ENCODE data around the gene PPIL3. TPM values are rescaled to one million over a fixed set of nuclear protein-coding genes. Genes with fewer than 3 reads are reported as not detected.

PPIL3 gene
- polyA plus RNA-seq, 1 experiment, result 40.8 TPM

- POLR2A ChIA-PET, result interaction anchor here (0.5 to 1.8 kb wide), 17 partner anchors 9 to 159 kb away, joined by 3 to 22 read pairs (median 4); partner anchors contain the start of genes BZW1, NIF3L1, ORC2 and PPIL3
- peak; percentile 81 for DNase-seq (ENCODE audit: low read depth, low spot score)
- H3K27ac ChIP-seq (ENCODE audit: low read depth, low read length), result peak within 1 kb of the TSS; percentile 98
- H3K9me3 ChIP-seq (ENCODE audit: control insufficient read depth, insufficient read depth, low read length), result no peaks in the 10 kb centered on the region
- CTCF ChIA-PET, result interaction anchor here (0.6 to 2.1 kb wide), 5 partner anchors 9 to 288 kb away, joined by 3 to 6 read pairs (median 4); no protein-coding TSS in a partner anchor
- H3K27me3 ChIP-seq (ENCODE audit: control insufficient read depth, insufficient read depth, low read length), result no peaks in the 10 kb centered on the region
- TF ChIP-seq, protein P1, sequence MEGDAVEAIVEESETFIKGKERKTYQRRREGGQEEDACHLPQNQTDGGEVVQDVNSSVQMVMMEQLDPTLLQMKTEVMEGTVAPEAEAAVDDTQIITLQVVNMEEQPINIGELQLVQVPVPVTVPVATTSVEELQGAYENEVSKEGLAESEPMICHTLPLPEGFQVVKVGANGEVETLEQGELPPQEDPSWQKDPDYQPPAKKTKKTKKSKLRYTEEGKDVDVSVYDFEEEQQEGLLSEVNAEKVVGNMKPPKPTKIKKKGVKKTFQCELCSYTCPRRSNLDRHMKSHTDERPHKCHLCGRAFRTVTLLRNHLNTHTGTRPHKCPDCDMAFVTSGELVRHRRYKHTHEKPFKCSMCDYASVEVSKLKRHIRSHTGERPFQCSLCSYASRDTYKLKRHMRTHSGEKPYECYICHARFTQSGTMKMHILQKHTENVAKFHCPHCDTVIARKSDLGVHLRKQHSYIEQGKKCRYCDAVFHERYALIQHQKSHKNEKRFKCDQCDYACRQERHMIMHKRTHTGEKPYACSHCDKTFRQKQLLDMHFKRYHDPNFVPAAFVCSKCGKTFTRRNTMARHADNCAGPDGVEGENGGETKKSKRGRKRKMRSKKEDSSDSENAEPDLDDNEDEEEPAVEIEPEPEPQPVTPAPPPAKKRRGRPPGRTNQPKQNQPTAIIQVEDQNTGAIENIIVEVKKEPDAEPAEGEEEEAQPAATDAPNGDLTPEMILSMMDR (IDR thresholded peaks at IDR 0.05; ENCODE audit: low read depth, low read length), result no peak
- H3K4me3 ChIP-seq (ENCODE audit: low read depth, low read length), result peak within 1 kb of the TSS; percentile 76
These were observed 24.5 kb downstream of the PPIL3 start, which contains the start of gene CLK1 for GRCh38 chr2:200864176-200865034. CLK1 (minus strand) TSS chr2:200864658; CDS start chr2:200861862, 2,796 bp downstream.

- Histone ChIP-seq H3K4me3 (ENCODE audit: low read depth, low read length) (peak overlapping the region; percentile 76), H3K27me3 (ENCODE audit: control insufficient read depth, insufficient read depth, low read length) (no peaks in the 10 kb centered on the region), H3K27ac (ENCODE audit: low read depth, low read length) (peak overlapping the region; percentile 98), H3K9me3 (ENCODE audit: control insufficient read depth, insufficient read depth, low read length) (no peaks in the 10 kb centered on the region)
- TF ChIP-seq, protein P1 (IDR thresholded peaks at IDR 0.05; ENCODE audit: low read depth, low read length), result no peak
- ChIA-PET POLR2A (interaction anchor here (0.5 to 1.8 kb wide), 15 partner anchors 9 to 158 kb away, joined by 3 to 22 read pairs (median 4); partner anchors contain the start of genes BZW1, NIF3L1 and PPIL3), CTCF (interaction anchor here (0.6 to 2.1 kb wide), 5 partner anchors 9 to 288 kb away, joined by 3 to 6 read pairs (median 4); no protein-coding TSS in a partner anchor)
- DNase-seq (ENCODE audit: low read depth, low spot score), result no peak
These were observed 25.1 kb downstream of the PPIL3 start for GRCh38 chr2:200863782-200864175.

DNA sequence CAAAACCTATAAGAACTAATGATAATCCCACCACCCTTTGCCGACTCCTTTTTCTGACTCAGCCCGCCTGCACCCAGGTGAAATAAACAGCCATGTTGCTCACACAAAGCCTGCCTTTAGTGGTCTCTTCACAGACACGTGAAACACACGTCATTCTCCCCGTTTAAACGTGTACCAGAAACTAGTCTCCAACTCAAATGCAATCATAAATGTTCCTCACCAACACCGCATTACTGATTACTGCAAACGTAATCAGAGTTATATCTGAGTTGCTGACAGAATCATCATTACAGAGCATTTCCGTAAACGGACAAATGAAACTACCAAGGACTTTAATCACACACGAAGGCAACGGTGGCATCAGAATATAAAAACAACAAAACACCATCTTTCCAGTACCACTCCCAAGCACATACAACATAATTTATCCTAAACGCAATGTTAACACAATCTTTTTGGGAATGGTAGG is 26.3 kb downstream of the PPIL3 start:
- H3K4me3 ChIP-seq (ENCODE audit: low read depth, low read length), result peak overlapping the region; percentile 76
- ChIA-PET POLR2A (interaction anchor here (0.6 kb wide), 1 partner anchor 114 kb away, joined by 3 read pairs; no protein-coding TSS in a partner anchor), CTCF (no interaction called here)
- H3K27ac ChIP-seq (ENCODE audit: low read depth, low read length), result no peak overlapping the region
- H3K9me3 ChIP-seq (ENCODE audit: control insufficient read depth, insufficient read depth, low read length), result no peaks in the 10 kb centered on the region
- DNase-seq (ENCODE audit: low read depth, low spot score), result no peak
- no peaks in the 10 kb centered on the region for H3K27me3 ChIP-seq (ENCODE audit: control insufficient read depth, insufficient read depth, low read length)
- TF ChIP-seq, protein P1 (IDR thresholded peaks at IDR 0.05; ENCODE audit: low read depth, low read length), result no peak

DNA sequence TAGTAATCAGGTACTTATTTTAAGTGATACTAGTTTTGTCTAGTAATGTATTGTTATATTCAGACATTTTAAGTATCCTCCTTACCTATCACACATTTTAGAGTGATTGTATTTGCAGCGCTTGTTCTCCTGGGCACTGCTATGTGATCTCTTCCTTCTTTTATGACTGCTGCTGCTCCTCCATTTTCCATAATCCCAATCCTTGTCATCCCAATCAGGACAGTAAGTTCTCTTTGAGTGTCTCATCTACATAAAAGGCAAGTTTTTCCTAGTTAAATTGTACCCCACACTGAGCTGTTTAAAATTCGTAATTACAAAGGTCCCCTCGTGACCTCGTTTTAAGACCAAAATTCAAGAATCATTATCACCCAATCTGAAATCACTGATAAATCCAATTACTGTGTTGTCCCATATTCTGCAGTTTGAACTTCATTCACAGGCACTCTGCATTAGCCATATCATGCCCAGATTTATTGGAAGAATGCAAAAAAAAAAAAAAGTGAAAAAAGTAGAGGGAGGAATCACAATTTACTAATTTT is 27.2 kb downstream of the PPIL3 start:
- CTCF ChIA-PET, result interaction anchor here (1.0 kb wide), 1 partner anchor 148 kb away, joined by 3 read pairs; no protein-coding TSS in a partner anchor

More for the DNA sequence above, 27.2 kb downstream of the PPIL3 start:
- no peak for DNase-seq (ENCODE audit: low read depth, low spot score)
- TF ChIP-seq, protein P1 (IDR thresholded peaks at IDR 0.05; ENCODE audit: low read depth, low read length), result no peak
- H3K4me3 ChIP-seq (ENCODE audit: low read depth, low read length), result peak overlapping the region; percentile 76
- no peak overlapping the region for H3K27ac ChIP-seq (ENCODE audit: low read depth, low read length)
- H3K9me3 ChIP-seq (ENCODE audit: control insufficient read depth, insufficient read depth, low read length), result no peaks in the 10 kb centered on the region
- no peaks in the 10 kb centered on the region for H3K27me3 ChIP-seq (ENCODE audit: control insufficient read depth, insufficient read depth, low read length)
- POLR2A ChIA-PET, result interaction anchor here (0.6 to 0.7 kb wide), 2 partner anchors 113 to 1470 kb away, joined by 3 read pairs; no protein-coding TSS in a partner anchor

Data from AG04450 (cell line).